Embryonic facial prominence (tissue), 1 donor: ENCODE data around the gene SULT1C4.
"Not testable (repeated sequence)": the region's sequence is repeated elsewhere in the genome, so short reads cannot be mapped to it uniquely, and the experiment has no call there.

Experiments
- DNase-seq: peaks from one replicate; pipeline ENCODE4 v3.0.0-alpha.2; 2016; ENCODE audit errors: extremely low spot score

The SULT1C4 gene

GRCh38 chr2:108377815-108378630, at the start of gene SULT1C4:
SULT1C4 (plus strand) TSS chr2:108377954; CDS start chr2:108378338, 384 bp downstream.
- DNase-seq = peak; percentile 90

GRCh38 chr2:108329771-108330170, 48.0 kb upstream of the SULT1C4 start:
- no peak for DNase-seq

- DNase-seq = no peak
These were observed 46.8 kb upstream of the SULT1C4 start for GRCh38 chr2:108330979-108331378.

GRCh38 chr2:108345951-108346350, 31.8 kb upstream of the SULT1C4 start:
- DNase-seq = no peak

GRCh38 chr2:108346827-108347226, 30.9 kb upstream of the SULT1C4 start:
- DNase-seq = no peak

GRCh38 chr2:108347786-108348185, 30.0 kb upstream of the SULT1C4 start:
- no peak for DNase-seq

GRCh38 chr2:108348816-108349570, 28.8 kb upstream of the SULT1C4 start:
- DNase-seq = no peak

GRCh38 chr2:108349571-108349928, 28.2 kb upstream of the SULT1C4 start:
- no peak for DNase-seq

GRCh38 chr2:108351889-108352288, 25.9 kb upstream of the SULT1C4 start:
- DNase-seq = no peak

- DNase-seq = no peak
These were observed 23.6 kb upstream of the SULT1C4 start for GRCh38 chr2:108354136-108354535.

GRCh38 chr2:108355906-108356734, 21.6 kb upstream of the SULT1C4 start:
- no peak for DNase-seq

GRCh38 chr2:108359336-108359735, 18.4 kb upstream of the SULT1C4 start:
- DNase-seq = not testable (repeated sequence)

GRCh38 chr2:108360776-108361468, 16.8 kb upstream of the SULT1C4 start:
- no peak for DNase-seq

GRCh38 chr2:108363024-108363907, 14.5 kb upstream of the SULT1C4 start:
- DNase-seq = no peak

GRCh38 chr2:108363908-108364225, 13.9 kb upstream of the SULT1C4 start:
- no peak for DNase-seq

GRCh38 chr2:108364676-108365297, 13.0 kb upstream of the SULT1C4 start:
- DNase-seq = no peak

GRCh38 chr2:108365656-108366055, 12.1 kb upstream of the SULT1C4 start:
- no peak for DNase-seq

GRCh38 chr2:108367014-108367413, 10.7 kb upstream of the SULT1C4 start:
- no peak for DNase-seq

GRCh38 chr2:108367561-108368175, 10.1 kb upstream of the SULT1C4 start:
- DNase-seq = no peak

- DNase-seq = no peak
These were observed 8.6 kb upstream of the SULT1C4 start for GRCh38 chr2:108369153-108369552.
